Measurements from ENCODE around the gene EEF1AKMT3. TPM values are rescaled to one million over a fixed set of nuclear protein-coding genes. Genes with fewer than 3 reads are reported as not detected.
A peak's percentile ranks its signal among the peaks of the same experiment; 100 is the strongest.

EEF1AKMT3 gene
- total and polyA plus RNA-seq, 9 of the 15 experiments (the other 6 are each of a cell fraction or from before 2014, with no cell fraction given): 4.1 to 17.2 (median 7.9) TPM

DNA sequence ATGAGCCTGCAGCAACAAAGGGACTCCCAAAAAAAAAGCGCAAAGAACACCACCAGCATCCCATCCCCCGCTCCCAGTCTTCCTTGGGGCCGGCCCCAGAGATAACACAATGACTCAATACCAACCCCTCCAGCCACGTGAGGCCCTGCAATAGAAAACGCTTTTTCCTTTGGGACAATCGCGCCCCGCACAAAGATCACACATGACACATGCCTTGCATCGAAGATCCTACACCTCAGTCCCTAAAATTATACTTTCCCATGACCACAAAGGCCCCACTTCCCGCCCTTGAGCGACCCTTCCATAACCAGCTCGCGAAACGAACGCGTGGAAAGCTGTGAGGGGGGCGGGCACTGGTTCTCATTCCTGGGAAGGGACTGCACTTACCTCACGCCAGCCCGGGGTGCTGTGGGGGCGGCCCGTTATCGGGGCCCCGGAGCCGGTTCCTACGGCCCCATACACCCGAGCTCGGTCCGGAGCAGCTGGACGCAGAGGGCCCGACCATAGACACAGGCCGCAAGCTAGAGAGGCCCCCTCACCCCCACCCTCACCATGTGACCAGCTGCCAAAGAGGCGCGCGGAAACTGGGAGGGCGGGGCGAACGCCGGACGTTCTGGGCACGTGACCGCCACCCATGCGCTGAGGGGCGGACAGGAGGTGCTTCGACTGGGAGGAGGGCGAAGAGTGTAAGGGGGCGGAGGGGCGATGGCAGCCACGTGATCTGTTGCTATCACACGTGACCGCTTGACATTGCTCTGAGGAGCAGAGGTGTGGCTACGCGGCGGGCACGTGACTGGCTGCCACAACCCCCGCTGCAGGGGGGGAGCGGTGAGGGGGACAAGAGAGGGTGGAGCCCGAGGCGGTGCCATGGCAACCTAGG is 20.4 kb upstream of the EEF1AKMT3 start, which contains the start of gene CDK4 (continued):
- TF ChIP-seq MGA (IDR thresholded peaks at IDR 0.05) (peak; percentile 96), JUND (IDR thresholded peaks at IDR 0.05; ENCODE audit: borderline replicate concordance, low read depth, low read length) (peak; percentile 93), JUND (tag; IDR thresholded peaks at IDR 0.05; ENCODE audit: borderline replicate concordance, low read depth, low read length) (peak; percentile 81; the same call in 2 of the 3 replicates), MCM2 (IDR thresholded peaks at IDR 0.05; ENCODE audit: low read depth) (no peak), NFXL1 (CRISPR knock-in tag; IDR thresholded peaks at IDR 0.05) (no peak), ZBTB11 (CRISPR knock-in tag; IDR thresholded peaks at IDR 0.05) (peak in 1 of 3 experiments; percentile 68; a peak in 2 of 6 replicates), KHSRP (IDR thresholded peaks at IDR 0.05) (no peak), IRF2 (CRISPR knock-in tag; IDR thresholded peaks at IDR 0.05) (no peak), HNRNPUL1 (IDR thresholded peaks at IDR 0.05; ENCODE audit: low read length) (no peak), ELF4 (CRISPR knock-in tag; IDR thresholded peaks at IDR 0.05) (no peak), ZNF79 (CRISPR knock-in tag; IDR thresholded peaks at IDR 0.05; ENCODE audit: low read depth) (peak; percentile 60; the same call in 1 of the 2 replicates)

Data from K562 (cell line).